Upper lobe of left lung (tissue), 4 donors: ENCODE results near the gene SUV39H2.

ENCODE experiments used
- EP300 ChIP-seq, 4 donors: sonication (generic); formaldehyde crosslinking; IDR thresholded peaks; one replicate each; pipeline ENCODE4 v1.5.1; 2017; ENCODE audit warnings: antibody characterized with exemption in 4 of 4, control low read depth in 2 of 4
- POLR2A ChIP-seq, 4 donors: fragments of 450-650 bp; IDR thresholded peaks; one replicate each; pipeline ENCODE4 v1.5.1; 2016 to 2017; ENCODE audit warnings: antibody characterized with exemption in 4 of 4, mild to moderate bottlenecking in 2 of 4
- TF ChIP-seq, protein P1 (sequence below), 6 experiments: fragments of 450-650 bp in 4 of 6; fragments of 200-600 bp in 2 of 6; sonication (generic) in 2 of 6; IDR thresholded peaks; one replicate each; pipeline ENCODE4 v1.5.1; 2016 to 2019; ENCODE audit warnings: antibody characterized with exemption in 6 of 6

DNA sequence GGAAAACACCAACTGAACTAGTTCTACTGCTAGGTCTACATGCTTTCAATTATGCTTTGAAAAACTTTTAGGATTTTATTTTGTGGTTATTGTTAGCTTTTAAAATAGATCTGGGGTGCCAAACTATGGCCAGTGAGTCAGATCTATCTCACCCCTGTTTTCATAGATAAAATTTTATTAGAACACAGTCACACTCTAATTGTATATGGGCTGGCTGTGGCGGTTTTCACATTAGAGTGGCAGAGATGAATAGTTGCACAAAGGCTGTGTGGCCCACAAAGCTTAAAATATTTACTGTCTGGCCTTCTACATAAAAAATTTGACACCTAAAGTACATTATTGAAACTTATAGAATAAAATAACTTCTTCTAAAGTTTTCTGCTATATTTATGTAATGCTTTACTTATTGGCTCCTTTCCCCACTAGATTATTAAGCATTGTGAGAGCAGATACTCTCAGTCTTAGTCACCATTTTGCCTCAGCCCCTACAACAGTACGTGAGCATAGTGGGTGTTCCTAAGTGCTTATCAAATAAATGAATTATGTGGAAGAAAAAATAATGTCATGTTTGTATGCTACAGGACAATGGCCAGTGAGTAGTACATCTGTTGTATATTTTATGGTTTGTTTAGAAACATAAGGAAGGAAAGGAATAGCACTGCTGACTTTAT, 5.4 kb upstream of the SUV39H2 start:
- TF ChIP-seq EP300 (IDR thresholded peaks at IDR 0.05) (no peak), POLR2A (IDR thresholded peaks at IDR 0.05) (no peak)
- TF ChIP-seq, protein P1, sequence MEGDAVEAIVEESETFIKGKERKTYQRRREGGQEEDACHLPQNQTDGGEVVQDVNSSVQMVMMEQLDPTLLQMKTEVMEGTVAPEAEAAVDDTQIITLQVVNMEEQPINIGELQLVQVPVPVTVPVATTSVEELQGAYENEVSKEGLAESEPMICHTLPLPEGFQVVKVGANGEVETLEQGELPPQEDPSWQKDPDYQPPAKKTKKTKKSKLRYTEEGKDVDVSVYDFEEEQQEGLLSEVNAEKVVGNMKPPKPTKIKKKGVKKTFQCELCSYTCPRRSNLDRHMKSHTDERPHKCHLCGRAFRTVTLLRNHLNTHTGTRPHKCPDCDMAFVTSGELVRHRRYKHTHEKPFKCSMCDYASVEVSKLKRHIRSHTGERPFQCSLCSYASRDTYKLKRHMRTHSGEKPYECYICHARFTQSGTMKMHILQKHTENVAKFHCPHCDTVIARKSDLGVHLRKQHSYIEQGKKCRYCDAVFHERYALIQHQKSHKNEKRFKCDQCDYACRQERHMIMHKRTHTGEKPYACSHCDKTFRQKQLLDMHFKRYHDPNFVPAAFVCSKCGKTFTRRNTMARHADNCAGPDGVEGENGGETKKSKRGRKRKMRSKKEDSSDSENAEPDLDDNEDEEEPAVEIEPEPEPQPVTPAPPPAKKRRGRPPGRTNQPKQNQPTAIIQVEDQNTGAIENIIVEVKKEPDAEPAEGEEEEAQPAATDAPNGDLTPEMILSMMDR (IDR thresholded peaks at IDR 0.05), result no peak
